ENCODE measurements around the gene SLC34A1. TPM values are rescaled to one million over a fixed set of nuclear protein-coding genes. Genes with fewer than 3 reads are reported as not detected.

The SLC34A1 gene
- total and polyA plus RNA-seq, 2 donors (not counting 1 experiment from before 2014, with no cell fraction given): 0.06 TPM; not detected in 1

- Mint-ChIP-seq H3K4me3 (peak within 1 kb of the TSS; percentile 96), H3K4me1 (peaks cover 61% of the 10 kb centered on the region), H3K9me3 (ENCODE audit: insufficient read depth) (no peaks in the 10 kb centered on the region), H3K27ac (peak within 1 kb of the TSS; percentile 100), H3K27me3 (no peaks in the 10 kb centered on the region)
- peaks cover 49% of the 10 kb centered on the region for H3K79me2 ChIP-seq (ENCODE audit: control insufficient read depth, insufficient read depth, low read length)
- H3K27me3 ChIP-seq (replicated peaks in 1 of 4; ENCODE audit: control extremely low read depth in 1 of 4, control insufficient read depth in 3 of 4, insufficient read depth in 4 of 4, low read length in 3 of 4): no peaks in the 10 kb centered on the region
- H3K4me2 ChIP-seq (replicated peaks; ENCODE audit: low read depth, low read length, poor library complexity, severe bottlenecking): peak within 1 kb of the TSS; percentile 86
- H3K9ac ChIP-seq (ENCODE audit: low read length): peak within 1 kb of the TSS; percentile 93
- peaks cover 22% of the 10 kb centered on the region for H4K20me1 ChIP-seq (ENCODE audit: control insufficient read depth, insufficient read depth, low read length, poor library complexity, severe bottlenecking)
- intact Hi-C loops (cut with micrococcal nuclease): loop anchor here (1.0 to 2.0 kb wide), 5 partner anchors 51 to 249 kb away; partner anchors contain the start of genes B4GALT7, GRK6, NSD1 and TMED9
- H3K9me3 ChIP-seq (ENCODE audit: control extremely low read depth in 1 of 3, control insufficient read depth in 2 of 3, insufficient read depth in 1 of 3, low read length in 2 of 3): no peaks in the 10 kb centered on the region
- H3K27ac ChIP-seq (ENCODE audit: low read length in 2 of 2): peak within 1 kb of the TSS; percentile 87 to 93
- peak within 1 kb of the TSS; percentile 85 to 97 (median 90) for H3K4me3 ChIP-seq (ENCODE audit: control extremely low read depth in 1 of 5, extremely low read depth in 1 of 5, insufficient read depth in 1 of 5, low read depth in 2 of 5, low read length in 4 of 5)
- H3K36me3 ChIP-seq (replicated peaks in 1 of 2; ENCODE audit: control extremely low read depth in 1 of 2, control insufficient read depth in 1 of 2, extremely low read depth in 1 of 2, insufficient read depth in 2 of 2, low read length in 1 of 2): peaks cover 5 to 25% of the 10 kb centered on the region in 2 experiments
- peak; percentile 97 for DNase-seq
- TF ChIP-seq EZH2 (IDR thresholded peaks at IDR 0.05; ENCODE audit: borderline replicate concordance, insufficient read depth, low read depth, low read length, poor library complexity, severe bottlenecking): no peak
- TF ChIP-seq CTCF (IDR thresholded peaks at IDR 0.05): no peak
- POLR2A ChIA-PET: interaction anchor here (0.6 to 1.7 kb wide), 16 partner anchors 10 to 704 kb away, joined by 3 to 14 read pairs (median 3); partner anchors contain the start of genes B4GALT7, GRK6, PRELID1 and RAB24
- 11% methylated on average over 51 of the region's 55 CpGs for WGBS (ENCODE audit: insufficient coverage)
- H3K4me1 ChIP-seq (ENCODE audit: control insufficient read depth in 2 of 2, insufficient read depth in 2 of 2, low read length in 2 of 2): peaks cover 32 to 38% of the 10 kb centered on the region in 2 donors
- CTCF ChIA-PET: interaction anchor here (0.6 to 3.0 kb wide), 15 partner anchors 10 to 159 kb away, joined by 3 to 16 read pairs (median 4); no protein-coding TSS in a partner anchor
- peak; percentile 99 for ATAC-seq (ENCODE audit: low read depth)
- peak within 1 kb of the TSS; percentile 92 for H2AFZ ChIP-seq (ENCODE audit: insufficient read depth, low read depth, low read length, poor library complexity, severe bottlenecking)
Measured at GRCh38 chr5:177351392-177352329, 32.6 kb upstream of the SLC34A1 start, which contains the start of gene LMAN2. Gene LMAN2, minus strand, starts transcription at chr5:177351668. Its CDS starts 21 bp downstream, at chr5:177351647.
